Gastrocnemius medialis (tissue), 4 donors: ENCODE measurements around the gene FASTK. TPM values are rescaled to one million over a fixed set of nuclear protein-coding genes. Genes with fewer than 3 reads are reported as not detected.

ENCODE experiments used
- ATAC-seq, 2 donors: fragments of 150-250 bp; one replicate each; pipeline ENCODE4 v1.9.1; 2016
- DNase-seq, 2 donors: peaks; one replicate each; pipeline ENCODE4 v3.0.0-alpha.2; 2019
- H3K27ac ChIP-seq, 4 donors: fragments of 200-600 bp; sonication (generic); 1 replicate in 1 of 4; 2 replicates in 3 of 4; pipeline ENCODE4 v1.5.1; 2016 to 2018; ENCODE audit warnings: mild to moderate bottlenecking in 2 of 4, moderate library complexity in 1 of 4
- H3K27me3 ChIP-seq, 3 donors: fragments of 200-600 bp; sonication (generic) in 2 of 3; 1 replicate in 1 of 3; 2 replicates in 2 of 3; pipeline versions ENCODE4 v1.5.1 to v1.6.0; 2016 to 2019; ENCODE audit warnings: mild to moderate bottlenecking in 1 of 3, moderate library complexity in 1 of 3
- H3K36me3 ChIP-seq, 2 donors: fragments of 200-600 bp; sonication (generic) in 1 of 2; one replicate each; pipeline ENCODE4 v1.5.1; 2017 to 2018
- H3K4me1 ChIP-seq, 2 donors: fragments of 200-600 bp; sonication (generic) in 1 of 2; one replicate each; pipeline ENCODE4 v1.5.1; 2016 to 2017; ENCODE audit warnings: mild to moderate bottlenecking in 2 of 2
- H3K4me3 ChIP-seq, 4 donors: fragments of 200-600 bp; sonication (generic) in 3 of 4; 1 replicate in 1 of 4; 2 replicates in 3 of 4; pipeline ENCODE4 v1.5.1; 2016 to 2019; ENCODE audit warnings: mild to moderate bottlenecking in 2 of 4
- H3K9me3 ChIP-seq, 3 donors: fragments of 200-600 bp; sonication (generic) in 2 of 3; 1 replicate in 1 of 3; 2 replicates in 2 of 3; pipeline ENCODE4 v1.5.1; 2016 to 2019
- POLR2A ChIP-seq, 2 donors: fragments of 450-650 bp; IDR thresholded peaks; one replicate each; pipeline ENCODE4 v1.6.1; 2017; ENCODE audit warnings: antibody characterized with exemption in 2 of 2, mild to moderate bottlenecking in 2 of 2, moderate library complexity in 2 of 2
- in situ Hi-C, 4 donors: fragments of 200-750 bp; cut with MboI; loops; one replicate each; pipeline versions ENCODE4 v1.15.0 to v1.8.0; 2017; ENCODE audit warnings: low sequenced_read_pairs in 4 of 4
- intact Hi-C: fragments of 100-400 bp; cut with DNase I; formaldehyde crosslinking; loops from one replicate; pipeline ENCODE4 v1.15.1; 2023; ENCODE audit warnings: low total_unique reads
- total RNA-seq, 4 donors: library from RNA; depleted of rRNA; stranded (reverse); fragments of >200 nt; gene quantifications; one replicate each; pipeline versions ENCODE4 v1.1.0 to v1.2.3, GENCODE V29; 2016
- TF ChIP-seq, protein P1 (sequence below), 5 experiments: fragments of 450-650 bp in 3 of 5; fragments of 200-600 bp in 2 of 5; sonication (generic) in 2 of 5; IDR thresholded peaks in 4 of 5; conservative IDR thresholded peaks in 1 of 5; 1 replicate in 4 of 5; 2 replicates in 1 of 5; pipeline ENCODE4 v1.5.1; 2016 to 2019; ENCODE audit warnings: antibody characterized with exemption in 5 of 5, mild to moderate bottlenecking in 3 of 5, moderate library complexity in 3 of 5

Gene FASTK
- total RNA-seq, 4 donors from 2014 or later: 108 to 181 (median 141) TPM

DNA sequence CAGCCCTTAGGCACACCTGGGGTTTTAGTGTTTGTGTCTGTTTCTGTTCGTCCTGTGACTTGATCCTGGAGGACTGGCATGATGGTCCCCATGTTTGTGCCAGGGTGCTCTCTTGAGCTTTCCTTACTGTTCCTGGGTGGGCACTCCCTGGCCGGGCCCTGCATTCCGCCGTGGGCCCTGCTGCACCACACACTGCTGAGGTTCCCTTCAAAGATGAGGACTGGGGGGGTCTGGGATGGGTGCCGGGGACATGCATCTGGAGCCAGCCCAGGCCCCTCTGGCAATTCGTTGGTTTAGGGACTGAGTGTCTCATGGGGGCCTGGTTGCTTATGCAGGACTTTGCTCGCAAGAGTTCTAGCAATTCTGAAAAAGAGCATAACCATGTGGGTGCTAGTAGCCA is 10.4 kb upstream of the FASTK start:
- no peak for DNase-seq

DNA sequence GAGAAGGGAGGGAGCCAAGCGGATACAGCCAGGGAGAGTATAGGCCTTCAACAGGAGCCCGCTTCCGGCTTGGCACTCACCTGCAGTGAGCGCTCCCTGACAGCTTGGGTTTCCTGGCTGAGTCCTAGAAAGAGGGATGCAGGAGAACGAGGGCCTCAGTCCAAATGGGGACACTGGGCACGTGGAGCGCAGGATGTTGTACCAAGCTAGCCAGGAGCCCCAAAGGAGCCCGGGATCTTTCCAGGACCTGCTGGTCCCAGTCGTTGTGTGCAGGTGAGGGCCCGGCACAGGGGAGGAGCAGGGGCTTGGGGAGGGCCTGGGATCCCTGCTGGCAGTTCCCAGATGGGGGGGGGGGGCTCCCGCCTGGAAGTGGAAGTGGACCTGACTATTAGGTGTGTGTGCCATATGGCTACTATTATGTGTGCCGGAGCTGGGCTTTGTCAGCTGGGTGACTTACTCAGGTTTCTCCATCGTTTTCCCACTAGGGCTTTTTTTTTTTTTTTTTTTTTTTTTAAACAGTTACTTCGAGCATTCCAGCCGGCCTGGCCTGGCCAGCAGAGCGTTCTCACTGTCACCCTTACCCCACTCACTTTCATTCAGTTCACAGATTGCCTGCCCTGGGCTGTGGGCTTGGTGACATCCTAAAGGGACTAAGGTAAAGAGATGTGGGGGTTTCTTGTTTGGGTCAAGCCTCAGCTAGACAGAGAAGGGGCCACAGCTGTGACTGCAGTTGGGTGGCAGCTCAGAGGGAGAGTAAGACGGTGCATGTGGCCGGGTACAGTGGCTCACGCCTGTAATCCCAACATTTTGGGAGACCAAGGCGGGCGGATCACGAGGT is 9.5 kb upstream of the FASTK start:
- peaks cover 0 to 4% of the 10 kb centered on the region in 2 donors for H3K36me3 ChIP-seq
- peak overlapping the region; percentile 85 to 96 (median 86) for H3K27ac ChIP-seq
- no peak for DNase-seq
- in situ Hi-C loops (no loop called here), intact Hi-C loops (loop anchor here (5.0 to 10.0 kb wide), 3 partner anchors 137 to 1375 kb away; partner anchors contain the start of gene ABCF2)
- no peaks in the 10 kb centered on the region for H3K9me3 ChIP-seq
- H3K4me1 ChIP-seq: peaks cover 29 to 39% of the 10 kb centered on the region in 2 donors
- ATAC-seq: no peak
- H3K27me3 ChIP-seq: no peaks in the 10 kb centered on the region
- TF ChIP-seq, protein P1, sequence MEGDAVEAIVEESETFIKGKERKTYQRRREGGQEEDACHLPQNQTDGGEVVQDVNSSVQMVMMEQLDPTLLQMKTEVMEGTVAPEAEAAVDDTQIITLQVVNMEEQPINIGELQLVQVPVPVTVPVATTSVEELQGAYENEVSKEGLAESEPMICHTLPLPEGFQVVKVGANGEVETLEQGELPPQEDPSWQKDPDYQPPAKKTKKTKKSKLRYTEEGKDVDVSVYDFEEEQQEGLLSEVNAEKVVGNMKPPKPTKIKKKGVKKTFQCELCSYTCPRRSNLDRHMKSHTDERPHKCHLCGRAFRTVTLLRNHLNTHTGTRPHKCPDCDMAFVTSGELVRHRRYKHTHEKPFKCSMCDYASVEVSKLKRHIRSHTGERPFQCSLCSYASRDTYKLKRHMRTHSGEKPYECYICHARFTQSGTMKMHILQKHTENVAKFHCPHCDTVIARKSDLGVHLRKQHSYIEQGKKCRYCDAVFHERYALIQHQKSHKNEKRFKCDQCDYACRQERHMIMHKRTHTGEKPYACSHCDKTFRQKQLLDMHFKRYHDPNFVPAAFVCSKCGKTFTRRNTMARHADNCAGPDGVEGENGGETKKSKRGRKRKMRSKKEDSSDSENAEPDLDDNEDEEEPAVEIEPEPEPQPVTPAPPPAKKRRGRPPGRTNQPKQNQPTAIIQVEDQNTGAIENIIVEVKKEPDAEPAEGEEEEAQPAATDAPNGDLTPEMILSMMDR (IDR thresholded peaks at IDR 0.05 in 4 of 5, conservative IDR thresholded peaks at IDR 0.05 in 1 of 5): no peak
- TF ChIP-seq POLR2A (IDR thresholded peaks at IDR 0.05): no peak
- peak overlapping the region in 2 of 4 donors; percentile 23 to 75 for H3K4me3 ChIP-seq

More for the DNA sequence above, 10.4 kb upstream of the FASTK start:
- ATAC-seq: no peak
- TF ChIP-seq POLR2A (IDR thresholded peaks at IDR 0.05): no peak
- TF ChIP-seq, protein P1 (IDR thresholded peaks at IDR 0.05 in 4 of 5, conservative IDR thresholded peaks at IDR 0.05 in 1 of 5): no peak
- H3K4me3 ChIP-seq: no peak overlapping the region
- H3K27ac ChIP-seq: no peak overlapping the region
- intact Hi-C loops (no loop called here), in situ Hi-C loops (no loop called here)
- no peaks in the 10 kb centered on the region for H3K9me3 ChIP-seq
- no peaks in the 10 kb centered on the region for H3K27me3 ChIP-seq
- peaks cover 29 to 31% of the 10 kb centered on the region in 2 donors for H3K4me1 ChIP-seq
- peaks cover 0 to 4% of the 10 kb centered on the region in 2 donors for H3K36me3 ChIP-seq

DNA sequence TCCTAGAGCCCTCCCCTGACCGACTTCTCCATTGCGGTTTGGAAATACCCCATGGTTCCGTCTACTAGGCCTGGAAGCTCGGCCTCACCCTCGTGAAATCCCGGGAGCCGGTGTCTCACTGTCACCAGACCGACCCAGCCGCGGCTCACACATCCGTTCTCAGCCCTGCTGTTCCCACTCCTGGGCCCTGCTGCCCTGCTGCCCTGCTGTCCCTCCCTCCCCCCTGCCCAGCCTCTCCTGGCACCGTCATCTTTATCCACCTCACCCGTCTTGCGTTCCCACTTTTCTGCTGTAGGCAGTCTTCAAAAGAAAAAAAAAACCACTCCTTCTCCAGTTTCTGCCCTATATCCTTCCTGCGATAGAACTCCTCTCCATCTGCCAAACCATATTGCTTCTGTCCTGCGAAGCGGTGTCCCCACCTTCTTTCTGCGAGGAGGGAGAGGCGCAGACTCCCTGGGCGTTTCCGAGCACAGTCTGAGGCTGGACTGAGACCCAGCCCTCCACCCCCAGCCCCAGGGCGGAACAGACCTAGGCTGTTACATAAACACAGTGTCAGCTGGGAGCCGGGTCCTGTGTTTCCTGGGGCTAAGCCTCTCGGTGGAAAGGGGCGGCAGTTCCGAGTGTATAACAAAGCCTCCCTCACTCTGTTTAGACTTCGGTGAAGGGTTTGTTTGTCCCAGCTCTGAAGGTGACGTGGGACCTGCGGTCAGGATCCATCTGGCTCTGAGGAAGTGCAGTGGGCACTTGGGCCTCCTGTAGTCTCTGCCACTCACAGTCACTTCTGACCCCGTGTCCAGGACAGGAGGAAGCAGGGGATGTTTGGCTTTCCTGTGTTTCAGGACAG is 8.5 kb upstream of the FASTK start:
- intact Hi-C loops: loop anchor here (5.0 to 10.0 kb wide), 3 partner anchors 138 to 1376 kb away; partner anchors contain the start of gene ABCF2
- Histone ChIP-seq H3K9me3 (no peaks in the 10 kb centered on the region), H3K36me3 (peaks cover 0 to 4% of the 10 kb centered on the region in 2 donors), H3K27ac (peak overlapping the region; percentile 85 to 96 (median 86)), H3K4me1 (peaks cover 29 to 39% of the 10 kb centered on the region in 2 donors), H3K27me3 (no peaks in the 10 kb centered on the region), H3K4me3 (peak overlapping the region; percentile 23 to 95 (median 84))
- ATAC-seq: no peak
- TF ChIP-seq POLR2A (IDR thresholded peaks at IDR 0.05): peak in 1 of 2 donors; percentile 34
- TF ChIP-seq, protein P1 (IDR thresholded peaks at IDR 0.05 in 4 of 5, conservative IDR thresholded peaks at IDR 0.05 in 1 of 5): no peak
- peak in 1 of 2 donors; percentile 65 for DNase-seq
- in situ Hi-C loops: no loop called here

DNA sequence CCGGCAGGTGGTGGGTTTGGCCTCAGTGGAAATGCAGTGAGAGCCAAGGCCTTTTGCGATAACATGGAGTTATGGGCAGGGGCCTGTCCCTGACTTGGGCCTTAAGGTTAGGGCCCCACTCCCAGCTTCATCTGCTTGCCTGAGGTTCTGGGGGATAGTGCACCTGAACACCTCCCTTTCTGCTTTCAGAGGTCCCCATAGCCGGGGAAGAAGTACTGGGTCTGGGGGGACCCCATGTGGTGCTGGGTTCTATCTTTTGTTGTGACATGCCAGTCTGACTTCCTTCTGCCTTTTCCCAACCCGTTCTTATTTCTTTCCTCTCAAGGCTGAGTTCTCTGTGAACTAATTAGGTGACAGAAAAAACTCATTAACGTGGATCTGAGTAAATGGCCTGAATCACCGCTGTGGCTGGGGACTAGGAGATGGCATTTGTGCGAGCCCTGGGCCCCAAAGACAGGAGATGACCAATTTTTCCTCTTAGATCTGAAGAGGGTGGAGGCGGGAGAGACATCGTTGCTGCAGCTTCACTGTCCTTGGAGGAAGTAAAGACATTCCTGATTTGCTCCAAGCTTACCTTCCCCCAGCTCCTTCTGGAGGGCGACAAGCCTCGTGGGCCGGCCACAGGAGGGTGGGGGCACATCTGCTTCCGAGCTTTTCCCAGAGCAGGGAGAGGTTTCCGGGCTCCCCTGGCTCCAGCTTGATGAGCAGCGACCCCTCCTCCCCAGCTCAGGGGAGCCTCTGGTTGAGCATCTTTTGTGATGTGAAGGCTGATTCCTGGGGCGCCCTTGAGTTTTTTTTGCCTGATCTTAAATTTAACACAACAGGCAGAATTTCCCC is 7.6 kb upstream of the FASTK start:
- TF ChIP-seq POLR2A (IDR thresholded peaks at IDR 0.05): no peak
- TF ChIP-seq, protein P1 (IDR thresholded peaks at IDR 0.05 in 4 of 5, conservative IDR thresholded peaks at IDR 0.05 in 1 of 5): no peak
- intact Hi-C loops: loop anchor here (5.0 to 10.0 kb wide), 3 partner anchors 139 to 1377 kb away; partner anchors contain the start of gene ABCF2
- DNase-seq: no peak
- ATAC-seq: no peak
- Histone ChIP-seq H3K27ac (peak overlapping the region; percentile 85 to 96 (median 86)), H3K9me3 (no peaks in the 10 kb centered on the region), H3K4me3 (peak overlapping the region; percentile 72 to 95 (median 84)), H3K4me1 (peaks cover 29 to 42% of the 10 kb centered on the region in 2 donors), H3K27me3 (no peaks in the 10 kb centered on the region), H3K36me3 (peaks cover 0 to 4% of the 10 kb centered on the region in 2 donors)
- in situ Hi-C loops: no loop called here
